ACC112 (cell line): ENCODE results near the gene GCNA.
"Not testable (repeated sequence)": the region's sequence is repeated elsewhere in the genome, so short reads cannot be mapped to it uniquely, and the experiment has no call there.

ENCODE experiments used
- H2AFZ ChIP-seq: fragments of 200-600 bp; sonication (generic); one replicate; pipeline ENCODE4 v1.6.0; 2017; ENCODE audit warnings: antibody characterized with exemption, low read length; ENCODE audit not compliant: unreplicated experiment
- H3K27ac ChIP-seq: fragments of 200-600 bp; sonication (generic); 2 replicates; pipeline ENCODE4 v1.5.1; 2014; ENCODE audit warnings: low read depth, mild to moderate bottlenecking, antibody characterized with exemption, low read length, moderate library complexity
- H3K27me3 ChIP-seq: fragments of 200-600 bp; sonication (generic); 2 replicates; pipeline ENCODE4 v1.6.1; 2014; ENCODE audit warnings: mild to moderate bottlenecking, antibody characterized with exemption, low read length, moderate library complexity, mixed read lengths; ENCODE audit not compliant: insufficient read depth
- H3K36me3 ChIP-seq: fragments of 200-600 bp; sonication (generic); 2 replicates; pipeline ENCODE4 v1.6.1; 2016; ENCODE audit warnings: mild to moderate bottlenecking, antibody characterized with exemption, low read length, moderate library complexity, mixed read lengths; ENCODE audit not compliant: insufficient read depth
- H3K4me1 ChIP-seq: fragments of 200-600 bp; sonication (generic); one replicate; pipeline ENCODE4 v1.6.1; 2016; ENCODE audit warnings: low read length, mixed read lengths; ENCODE audit not compliant: insufficient read depth, unreplicated experiment, control insufficient read depth
- H3K4me3 ChIP-seq: fragments of 200-600 bp; sonication (generic); 2 replicates; pipeline ENCODE4 v1.5.1; 2014; ENCODE audit warnings: mild to moderate bottlenecking, low read depth, low read length
- H3K79me2 ChIP-seq: fragments of 200-600 bp; sonication (generic); one replicate; pipeline ENCODE4 v1.6.0; 2016; ENCODE audit warnings: low read length; ENCODE audit not compliant: control insufficient read depth, unreplicated experiment, insufficient read depth

The GCNA gene

DNA sequence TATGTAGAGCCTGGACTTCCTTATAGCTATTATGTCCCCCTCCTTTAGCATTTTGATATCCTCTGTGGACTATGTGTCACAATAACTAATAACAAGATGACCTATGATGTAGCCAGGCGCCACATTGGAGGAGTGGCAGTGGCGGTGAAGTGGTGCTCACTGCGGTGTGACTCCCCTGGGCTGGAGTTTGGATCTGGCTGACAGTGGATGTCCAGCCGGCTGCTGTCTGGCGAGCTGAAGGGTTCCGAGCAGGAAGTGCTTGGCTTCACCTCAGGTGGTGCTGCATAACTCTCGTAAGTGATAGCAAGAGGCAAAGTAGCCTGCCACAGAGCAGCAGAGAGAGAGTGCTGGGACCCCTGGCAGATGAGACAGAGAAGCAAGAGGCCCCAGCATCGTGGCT, 15.0 kb downstream of the GCNA start:
- H3K4me3 ChIP-seq, H3K27ac ChIP-seq, H3K79me2 ChIP-seq, H3K36me3 ChIP-seq, H2AFZ ChIP-seq, H3K4me1 ChIP-seq, H3K27me3 ChIP-seq: not testable (repeated sequence)

DNA sequence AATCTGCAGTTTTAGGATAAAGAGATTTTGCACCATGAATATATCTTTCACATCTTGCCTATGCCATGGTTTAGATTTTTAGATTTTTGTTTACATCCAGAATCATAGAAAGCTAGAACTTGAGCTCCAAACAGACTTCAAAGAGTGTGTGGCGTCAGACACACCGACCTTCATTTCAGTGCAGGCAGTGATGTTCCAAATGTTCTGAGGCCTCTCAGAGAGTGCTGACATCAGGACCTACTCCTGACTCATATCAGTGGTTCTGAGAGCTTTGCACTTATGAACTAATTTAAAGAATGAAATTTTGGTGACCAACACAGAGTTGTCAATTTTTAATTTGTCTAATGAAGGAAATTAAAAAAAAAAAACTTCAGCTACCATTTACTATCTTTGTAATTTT, 21.7 kb downstream of the GCNA start:
- Histone ChIP-seq H3K27me3 (no peaks in the 10 kb centered on the region), H3K4me1 (no peaks in the 10 kb centered on the region), H3K4me3 (no peak overlapping the region), H3K36me3 (peaks cover 5% of the 10 kb centered on the region; the same call in 1 of the 2 replicates), H3K27ac (no peak overlapping the region), H2AFZ (no peak overlapping the region), H3K79me2 (no peaks in the 10 kb centered on the region)

DNA sequence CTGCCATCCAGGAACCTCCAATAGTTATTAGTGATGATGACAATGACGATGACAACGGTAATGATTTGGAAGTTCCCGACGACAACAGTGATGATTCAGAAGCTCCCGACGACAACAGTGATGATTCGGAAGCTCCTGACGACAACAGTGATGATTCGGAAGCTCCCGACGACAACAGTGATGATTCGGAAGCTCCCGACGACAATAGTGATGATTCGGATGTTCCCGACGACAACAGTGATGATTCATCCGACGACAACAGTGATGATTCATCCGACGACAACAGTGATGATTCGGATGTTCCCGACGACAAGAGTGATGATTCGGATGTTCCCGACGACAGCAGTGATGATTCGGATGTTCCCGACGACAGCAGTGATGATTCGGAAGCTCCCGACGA, 25.4 kb downstream of the GCNA start:
- Histone ChIP-seq H3K27me3 (no peaks in the 10 kb centered on the region), H3K36me3 (peaks cover 5% of the 10 kb centered on the region; the same call in 1 of the 2 replicates), H3K4me3 (no peak overlapping the region), H3K4me1 (no peaks in the 10 kb centered on the region), H3K79me2 (no peaks in the 10 kb centered on the region), H3K27ac (peak overlapping the region; percentile 73), H2AFZ (no peak overlapping the region)

DNA sequence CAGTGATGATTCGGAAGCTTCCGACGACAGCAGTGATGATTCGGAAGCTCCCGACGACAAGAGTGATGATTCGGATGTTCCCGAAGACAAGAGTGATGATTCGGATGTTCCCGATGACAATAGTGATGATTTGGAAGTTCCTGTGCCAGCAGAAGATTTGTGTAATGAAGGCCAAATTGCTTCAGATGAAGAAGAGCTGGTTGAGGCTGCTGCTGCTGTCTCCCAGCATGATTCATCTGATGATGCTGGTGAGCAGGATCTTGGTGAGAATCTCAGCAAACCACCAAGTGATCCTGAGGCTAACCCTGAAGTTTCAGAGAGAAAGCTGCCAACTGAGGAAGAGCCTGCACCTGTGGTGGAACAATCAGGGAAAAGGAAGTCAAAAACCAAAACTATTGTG, 25.9 kb downstream of the GCNA start:
- H3K27me3 ChIP-seq: no peaks in the 10 kb centered on the region
- no peaks in the 10 kb centered on the region for H3K79me2 ChIP-seq
- H3K4me3 ChIP-seq: no peak overlapping the region
- H3K4me1 ChIP-seq: no peaks in the 10 kb centered on the region
- peak overlapping the region; percentile 49; the same call in 1 of the 2 replicates for H3K27ac ChIP-seq
- H3K36me3 ChIP-seq: peaks cover 5% of the 10 kb centered on the region; the same call in 1 of the 2 replicates
- H2AFZ ChIP-seq: no peak overlapping the region

DNA sequence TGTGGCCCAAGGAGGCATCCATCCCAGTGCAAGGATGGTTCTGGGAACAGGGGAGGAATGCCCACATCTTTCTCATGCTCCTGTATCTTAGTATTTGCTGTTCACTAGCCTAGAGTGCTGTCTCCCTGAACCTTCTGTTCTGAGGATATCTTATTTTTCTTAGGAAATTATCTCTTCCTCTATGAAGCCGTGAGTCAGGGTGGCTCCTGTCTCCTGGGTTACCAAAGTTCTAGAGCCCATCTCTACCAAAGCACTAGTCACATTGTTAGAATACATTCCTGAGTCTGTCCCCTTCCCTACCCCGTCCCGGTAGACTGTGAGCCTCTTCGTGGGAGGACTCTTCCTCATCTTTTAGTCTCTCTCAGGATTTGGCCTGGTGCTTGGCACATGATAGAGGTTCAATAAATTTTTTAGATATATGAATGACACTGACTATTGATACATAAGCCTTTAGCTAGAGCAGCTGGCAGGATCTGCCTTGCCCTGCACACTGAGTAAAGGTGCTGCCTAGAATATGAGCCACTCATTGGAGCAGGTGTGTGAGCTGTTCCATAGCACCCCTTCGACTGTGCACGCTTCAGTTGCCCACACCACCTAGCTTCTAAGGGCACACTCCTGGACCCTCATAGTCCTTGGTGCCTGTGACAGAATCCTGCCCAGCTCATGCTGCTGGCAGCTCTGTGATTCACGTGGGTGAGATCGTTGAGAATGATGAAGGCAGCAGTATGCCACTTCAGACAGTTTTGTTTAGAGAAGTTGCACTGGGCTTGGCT, 26.7 kb downstream of the GCNA start:
- H3K4me1 ChIP-seq: no peaks in the 10 kb centered on the region
- peak overlapping the region; percentile 49; the same call in 1 of the 2 replicates for H3K27ac ChIP-seq
- peaks cover 5% of the 10 kb centered on the region; the same call in 1 of the 2 replicates for H3K36me3 ChIP-seq
- no peak overlapping the region for H3K4me3 ChIP-seq
- H3K27me3 ChIP-seq: no peaks in the 10 kb centered on the region
- H3K79me2 ChIP-seq: no peaks in the 10 kb centered on the region
- no peak overlapping the region for H2AFZ ChIP-seq

DNA sequence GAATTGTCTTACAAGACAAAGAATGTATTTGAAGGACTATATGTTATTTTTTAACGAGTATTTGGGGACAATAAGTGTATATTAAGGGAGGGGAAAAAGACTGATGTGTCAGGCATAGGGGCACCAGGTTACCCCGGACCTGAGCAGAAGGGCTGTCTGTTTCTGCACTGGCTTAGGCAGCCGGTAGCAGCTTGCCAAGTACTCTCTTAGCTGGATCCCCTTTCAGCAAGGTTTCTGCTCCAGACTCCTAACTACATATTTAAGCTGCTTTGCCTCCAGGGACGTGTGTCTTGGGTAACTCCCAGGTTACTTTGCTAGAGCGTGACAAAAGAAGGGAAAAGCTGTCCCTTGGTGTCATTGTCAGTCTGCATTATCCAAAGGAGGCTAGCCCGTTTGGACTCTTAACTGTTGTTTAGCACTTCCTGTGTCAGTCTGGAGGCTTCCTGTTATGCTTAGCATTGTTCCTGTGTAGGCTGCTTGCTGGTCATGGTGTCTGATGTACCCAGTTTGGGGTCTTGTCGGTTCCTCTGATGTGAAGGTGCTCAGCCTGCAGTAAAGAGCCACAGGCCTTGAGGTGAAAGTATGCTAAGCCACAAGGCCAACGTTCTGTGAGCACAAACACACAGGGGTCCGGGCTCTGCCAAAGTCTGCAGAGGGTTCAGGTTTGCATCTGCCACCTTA, 28.4 kb downstream of the GCNA start:
- H3K36me3 ChIP-seq: peaks cover 5% of the 10 kb centered on the region; the same call in 1 of the 2 replicates
- H3K79me2 ChIP-seq: no peaks in the 10 kb centered on the region
- H2AFZ ChIP-seq: no peak overlapping the region
- H3K4me1 ChIP-seq: no peaks in the 10 kb centered on the region
- no peak overlapping the region for H3K27ac ChIP-seq
- H3K4me3 ChIP-seq: no peak overlapping the region
- H3K27me3 ChIP-seq: no peaks in the 10 kb centered on the region

DNA sequence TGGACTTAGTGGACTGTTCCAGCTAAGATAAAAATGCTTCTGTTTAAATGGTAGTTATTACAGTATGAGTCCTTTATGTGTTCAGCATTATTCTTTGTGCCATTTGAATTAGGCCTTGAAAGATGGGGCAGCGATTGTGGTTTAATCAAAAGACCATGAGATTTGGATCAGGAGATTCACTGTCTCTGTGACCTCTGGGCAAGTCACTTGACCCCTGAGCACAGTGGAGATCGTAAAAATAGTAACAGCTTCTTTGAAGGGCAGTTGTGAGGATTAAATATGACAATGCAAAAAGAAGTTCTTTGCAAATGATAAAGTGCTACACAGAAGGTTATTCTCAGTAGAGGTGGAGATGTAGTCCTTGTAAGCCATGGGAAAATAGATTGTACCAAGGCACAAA, 29.3 kb downstream of the GCNA start:
- no peaks in the 10 kb centered on the region for H3K27me3 ChIP-seq
- H3K4me3 ChIP-seq: no peak overlapping the region
- H3K27ac ChIP-seq: no peak overlapping the region
- peaks cover 5% of the 10 kb centered on the region; the same call in 1 of the 2 replicates for H3K36me3 ChIP-seq
- H3K4me1 ChIP-seq: no peaks in the 10 kb centered on the region
- no peak overlapping the region for H2AFZ ChIP-seq
- no peaks in the 10 kb centered on the region for H3K79me2 ChIP-seq

DNA sequence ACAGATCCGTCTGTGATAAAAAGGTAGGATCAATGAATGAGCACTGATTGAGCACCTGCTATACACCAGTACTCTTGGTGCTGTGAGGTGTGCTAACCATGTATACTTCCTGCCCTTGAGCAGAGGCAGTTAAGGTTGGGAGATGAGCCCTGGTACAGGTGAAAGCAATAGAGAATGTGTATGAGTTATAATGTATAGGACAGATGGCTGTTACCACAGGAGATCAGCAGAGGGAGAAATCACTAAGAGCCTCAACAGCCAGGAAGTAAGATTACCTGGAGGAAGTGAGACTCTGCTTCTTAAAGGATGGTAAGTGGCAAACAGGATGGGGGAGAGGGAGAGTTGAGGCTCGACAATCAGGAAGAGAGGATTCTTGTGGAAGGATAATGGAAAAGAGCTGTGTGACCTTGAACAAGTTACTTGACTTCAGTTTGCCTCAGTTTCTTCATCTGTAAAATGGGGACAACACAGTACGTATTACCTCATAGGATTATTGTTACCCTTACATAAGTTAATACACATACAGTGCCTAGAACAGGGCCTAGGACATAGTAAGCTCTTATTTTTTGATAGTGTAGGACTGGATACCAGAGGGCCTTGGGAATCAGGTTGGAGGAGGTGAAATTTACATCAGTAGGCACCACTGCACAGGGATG, 31.0 kb downstream of the GCNA start:
- no peaks in the 10 kb centered on the region for H3K36me3 ChIP-seq
- H3K4me3 ChIP-seq: no peak overlapping the region
- H3K79me2 ChIP-seq: no peaks in the 10 kb centered on the region
- H3K27ac ChIP-seq: no peak overlapping the region
- no peaks in the 10 kb centered on the region for H3K4me1 ChIP-seq
- no peak overlapping the region for H2AFZ ChIP-seq
- no peaks in the 10 kb centered on the region for H3K27me3 ChIP-seq

DNA sequence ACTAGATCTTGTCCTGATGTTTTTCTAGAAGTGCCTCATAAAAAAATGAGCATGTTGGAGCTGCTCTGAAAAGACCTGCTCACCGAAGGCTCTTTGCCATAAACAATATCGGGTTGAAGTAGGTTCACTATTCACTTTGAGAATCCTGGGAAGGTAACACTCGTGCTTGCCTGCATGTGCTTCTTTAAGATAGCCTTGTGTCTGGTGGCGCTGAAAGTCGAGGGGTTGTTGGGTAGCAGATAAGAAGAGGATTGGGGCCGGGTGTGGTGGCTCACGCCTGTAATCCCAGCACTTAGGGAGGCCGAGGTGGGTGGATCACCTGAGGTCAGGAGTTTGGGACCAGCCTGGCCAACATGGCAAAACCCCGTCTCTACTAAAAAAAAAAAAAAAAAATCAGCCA, 33.5 kb downstream of the GCNA start:
- not testable (repeated sequence) for H3K27ac ChIP-seq, H3K4me1 ChIP-seq, H2AFZ ChIP-seq, H3K27me3 ChIP-seq, H3K36me3 ChIP-seq, H3K4me3 ChIP-seq, H3K79me2 ChIP-seq

DNA sequence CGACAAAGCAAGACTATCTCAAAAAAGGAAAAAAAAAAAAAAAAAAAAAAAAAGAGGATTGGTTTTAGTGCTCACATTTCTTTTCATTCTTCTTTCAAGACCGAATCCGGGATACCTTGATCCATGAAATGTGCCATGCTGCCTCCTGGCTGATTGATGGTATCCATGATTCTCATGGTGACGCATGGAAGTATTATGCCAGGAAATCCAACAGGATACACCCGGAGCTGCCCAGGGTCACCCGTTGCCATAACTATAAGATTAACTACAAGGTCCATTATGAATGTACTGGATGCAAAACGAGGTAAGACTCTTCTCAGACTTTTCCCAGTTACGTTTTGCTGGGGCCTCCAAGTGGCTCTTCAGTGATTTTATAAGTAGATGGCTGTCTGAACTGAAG, 34.0 kb downstream of the GCNA start:
- Histone ChIP-seq H2AFZ (no peak overlapping the region), H3K36me3 (no peaks in the 10 kb centered on the region), H3K4me3 (no peak overlapping the region), H3K4me1 (no peaks in the 10 kb centered on the region), H3K27ac (no peak overlapping the region), H3K79me2 (no peaks in the 10 kb centered on the region), H3K27me3 (no peaks in the 10 kb centered on the region)
